ENCODE results near the gene KMT5C. TPM values are rescaled to one million over a fixed set of nuclear protein-coding genes. Genes with fewer than 3 reads are reported as not detected.

KMT5C gene
- total RNA-seq, 6 donors from 2014 or later: 9.1 to 111 (median 15.6) TPM

- Histone ChIP-seq H3K27me3 (no peaks in the 10 kb centered on the region), H3K4me3 (peak overlapping the region in 3 of 4 donors; percentile 15 to 45 (median 43)), H3K4me1 (peaks cover 0 to 11% (median 10%) of the 10 kb centered on the region in 4 donors), H3K9me3 (no peaks in the 10 kb centered on the region), H3K36me3 (no peaks in the 10 kb centered on the region), H3K27ac (peak overlapping the region in 2 of 4 donors; percentile 4 to 39)
- ATAC-seq (ENCODE audit: low FRiP score in 2 of 2) (peak; percentile 88 to 95), DNase-seq (peak; percentile 86 to 99)
- no peak for TF ChIP-seq POLR2AphosphoS5 (IDR thresholded peaks at IDR 0.05)
- TF ChIP-seq EP300 (IDR thresholded peaks at IDR 0.05): no peak
- peak; percentile 96 to 98 (median 97) for TF ChIP-seq CTCF (IDR thresholded peaks at IDR 0.05)
- WGBS, 2 donors: 6 to 12% methylated on average over 15 to 42 of the region's 42 CpGs
Observed at GRCh38 chr19:55301459-55302317, 38.0 kb upstream of the KMT5C start.

- Histone ChIP-seq H3K9me3 (no peaks in the 10 kb centered on the region), H3K27me3 (no peaks in the 10 kb centered on the region), H3K4me3 (peak overlapping the region in 3 of 4 donors; percentile 15 to 45 (median 43)), H3K4me1 (peaks cover 0 to 11% (median 10%) of the 10 kb centered on the region in 4 donors), H3K36me3 (no peaks in the 10 kb centered on the region), H3K27ac (peak overlapping the region in 1 of 4 donors; percentile 4)
- DNase-seq: no peak
- no peak for ATAC-seq (ENCODE audit: low FRiP score in 2 of 2)
- WGBS, 2 donors: 70 to 73% methylated on average over 11 to 12 of the region's 12 CpGs
- no peak for TF ChIP-seq POLR2A (IDR thresholded peaks at IDR 0.05)
- no peak for TF ChIP-seq EP300 (IDR thresholded peaks at IDR 0.05)
- TF ChIP-seq CTCF (IDR thresholded peaks at IDR 0.05): no peak
- no peak for TF ChIP-seq POLR2AphosphoS5 (IDR thresholded peaks at IDR 0.05)
Observed at GRCh38 chr19:55302318-55302703, 37.4 kb upstream of the KMT5C start.

GRCh38 chr19:55303477-55303876, 36.2 kb upstream of the KMT5C start:
- Histone ChIP-seq H3K27ac (no peak overlapping the region), H3K9me3 (no peaks in the 10 kb centered on the region), H3K36me3 (no peaks in the 10 kb centered on the region), H3K27me3 (no peaks in the 10 kb centered on the region), H3K4me1 (peaks cover 0 to 11% (median 10%) of the 10 kb centered on the region in 4 donors), H3K4me3 (no peak overlapping the region)
- ATAC-seq (ENCODE audit: low FRiP score in 2 of 2) (no peak), DNase-seq (no peak)
- 94 to 97% methylated on average over 11 of the region's 11 CpGs for WGBS, 2 donors
- TF ChIP-seq EP300 (IDR thresholded peaks at IDR 0.05) (no peak), POLR2AphosphoS5 (IDR thresholded peaks at IDR 0.05) (no peak), CTCF (IDR thresholded peaks at IDR 0.05) (no peak), POLR2A (IDR thresholded peaks at IDR 0.05) (no peak)

- ATAC-seq (ENCODE audit: low FRiP score in 2 of 2): no peak
- Histone ChIP-seq H3K9me3 (no peaks in the 10 kb centered on the region), H3K27me3 (no peaks in the 10 kb centered on the region), H3K36me3 (no peaks in the 10 kb centered on the region), H3K4me3 (no peak overlapping the region), H3K4me1 (peaks cover 0 to 11% (median 10%) of the 10 kb centered on the region in 4 donors), H3K27ac (no peak overlapping the region)
- DNase-seq: peak; percentile 29 to 79
- 78 to 86% methylated on average over 30 to 33 of the region's 39 CpGs for whole genome bisulfite sequencing, 2 donors
- TF ChIP-seq POLR2A (IDR thresholded peaks at IDR 0.05) (no peak), POLR2AphosphoS5 (IDR thresholded peaks at IDR 0.05) (no peak), CTCF (IDR thresholded peaks at IDR 0.05) (no peak), EP300 (IDR thresholded peaks at IDR 0.05) (no peak)
Observed at GRCh38 chr19:55304279-55304978, 35.2 kb upstream of the KMT5C start.

Measured in upper lobe of left lung (tissue), 6 donors.